Activated CD8-positive, alpha-beta memory T cell treated with anti-CD3 and anti-CD28 coated beads for 4 hours (primary cell): ENCODE results near the gene PFKFB3.
"Not testable (repeated sequence)": the region's sequence is repeated elsewhere in the genome, so short reads cannot be mapped to it uniquely, and the experiment has no call there.

ENCODE experiments used
- DNase-seq, 2 donors: peaks; one replicate each; pipeline ENCODE4 v3.0.0-alpha.2; 2020; ENCODE audit warnings: low read depth in 2 of 2

The PFKFB3 gene

DNA sequence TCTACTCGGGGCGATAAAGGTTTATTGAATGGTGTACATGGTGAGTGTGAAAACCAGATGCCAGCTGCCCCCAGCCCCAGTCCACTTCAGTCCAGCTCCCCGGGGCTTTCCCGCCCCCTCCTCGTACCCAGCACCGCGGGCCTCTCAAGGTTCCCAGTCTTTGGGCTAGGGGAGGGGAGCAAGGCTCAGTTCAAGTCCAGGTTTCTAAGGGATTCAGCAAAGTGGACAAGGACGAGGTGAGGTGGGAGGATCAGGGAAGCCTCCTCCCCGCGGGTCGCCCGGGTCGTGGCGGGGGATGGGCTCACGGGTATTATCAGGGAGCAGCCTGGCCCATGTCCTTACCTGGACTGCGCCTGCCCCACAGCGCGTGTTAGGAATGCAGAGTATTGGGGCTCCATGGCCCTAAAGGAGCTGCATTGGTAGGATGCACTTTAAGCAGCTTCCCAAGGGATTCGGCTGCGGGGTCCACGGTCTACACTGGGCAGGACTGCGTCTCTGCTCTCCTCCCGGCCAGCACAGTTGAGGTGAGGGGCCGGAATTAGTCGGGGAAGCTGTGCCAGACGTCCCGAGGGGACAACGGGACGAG is 541 bp upstream of the PFKFB3 start:
- DNase-seq, result no peak

DNA sequence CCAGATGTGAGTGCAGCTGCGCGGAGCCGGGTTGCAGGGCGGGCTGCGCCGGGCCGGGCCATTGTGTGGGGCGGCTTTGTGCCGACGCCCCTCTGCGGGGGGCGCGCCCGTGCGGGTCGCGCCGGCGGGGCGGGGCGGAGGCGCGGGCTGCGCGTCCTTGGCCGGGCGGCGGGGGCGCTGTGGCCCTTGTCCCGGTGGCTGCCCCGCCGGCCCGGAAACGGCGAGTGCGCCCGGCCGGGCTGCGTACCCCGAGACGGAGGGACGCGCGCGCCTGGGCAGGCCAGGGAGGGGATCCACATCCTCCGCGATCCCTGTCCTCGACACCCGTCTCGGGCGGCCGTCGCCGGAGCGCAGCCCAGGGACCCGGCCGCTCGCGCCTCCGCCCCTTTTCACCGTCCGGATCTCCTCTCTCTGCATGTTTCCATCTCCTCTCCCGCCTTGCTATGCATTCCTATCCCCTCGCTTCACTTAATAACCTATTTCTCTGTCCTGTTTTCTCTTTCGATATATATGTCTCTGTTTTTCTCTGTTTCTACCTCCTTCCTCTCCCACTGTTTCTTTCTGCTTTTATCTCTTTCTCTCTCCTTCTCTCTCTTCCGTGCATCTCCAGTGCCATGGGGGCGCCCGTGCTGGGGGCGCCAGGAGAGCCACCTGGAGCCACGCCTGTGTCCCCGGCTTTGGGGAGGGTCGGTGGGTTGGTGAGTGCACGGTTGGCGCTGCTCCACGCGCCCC is 765 bp downstream of the PFKFB3 start:
- DNase-seq, result peak; percentile 11 to 32

DNA sequence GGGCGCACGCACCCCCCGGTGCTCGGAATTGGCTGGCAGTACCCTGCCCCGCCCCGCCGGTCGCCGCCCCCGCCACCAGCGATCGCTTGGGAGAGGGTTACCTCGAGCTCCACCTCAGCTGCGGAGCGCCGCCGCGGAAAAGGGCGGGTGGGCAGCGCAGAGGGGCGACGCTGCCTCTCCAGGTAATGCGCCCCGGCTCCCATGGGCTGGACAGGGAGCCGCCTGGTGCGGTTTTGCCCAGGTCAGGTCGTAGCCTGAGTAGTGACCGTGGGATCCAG is 1.3 kb downstream of the PFKFB3 start:
- DNase-seq, result peak; percentile 41 to 43

DNA sequence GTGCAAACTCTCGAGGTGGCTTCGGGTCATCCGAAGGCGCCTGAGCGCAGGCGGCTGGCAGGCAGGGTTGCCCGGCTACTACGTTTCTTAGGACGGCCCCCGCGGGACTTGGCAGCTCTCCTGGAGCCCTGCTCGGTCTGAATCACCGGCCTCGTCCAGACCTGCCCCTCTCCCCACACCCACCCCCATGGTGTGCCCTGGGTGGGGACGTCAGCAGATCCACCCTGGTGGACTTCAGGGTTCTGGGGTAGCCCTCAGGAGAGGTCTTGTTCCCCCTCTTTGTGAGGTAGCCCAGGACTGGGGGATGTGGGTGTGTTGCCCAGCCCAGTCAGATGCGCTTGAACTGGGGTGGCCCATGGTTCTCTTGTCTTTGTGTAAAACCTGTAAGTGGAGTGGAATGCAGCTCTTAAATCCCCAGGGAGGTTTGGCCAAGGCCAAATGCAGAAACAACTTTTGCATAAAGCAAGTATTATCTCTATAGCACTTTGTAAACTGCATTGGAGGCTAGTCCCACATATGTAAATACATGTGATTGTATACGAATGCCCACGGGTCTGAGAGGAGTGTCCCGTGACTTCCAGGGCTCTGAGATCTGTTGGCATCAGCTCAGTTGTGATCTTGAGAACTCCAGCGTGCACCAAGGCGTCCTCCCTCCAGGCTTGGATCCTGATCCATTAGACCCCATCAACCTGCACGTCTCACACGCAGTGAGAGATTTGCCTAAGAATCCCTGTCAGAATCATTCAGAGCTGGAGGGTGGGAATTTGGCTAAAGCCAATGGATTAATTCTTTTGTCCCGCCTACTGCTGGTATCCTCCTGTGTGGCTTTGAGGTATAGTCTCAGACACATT is 1.8 kb downstream of the PFKFB3 start:
- DNase-seq, result no peak

DNA sequence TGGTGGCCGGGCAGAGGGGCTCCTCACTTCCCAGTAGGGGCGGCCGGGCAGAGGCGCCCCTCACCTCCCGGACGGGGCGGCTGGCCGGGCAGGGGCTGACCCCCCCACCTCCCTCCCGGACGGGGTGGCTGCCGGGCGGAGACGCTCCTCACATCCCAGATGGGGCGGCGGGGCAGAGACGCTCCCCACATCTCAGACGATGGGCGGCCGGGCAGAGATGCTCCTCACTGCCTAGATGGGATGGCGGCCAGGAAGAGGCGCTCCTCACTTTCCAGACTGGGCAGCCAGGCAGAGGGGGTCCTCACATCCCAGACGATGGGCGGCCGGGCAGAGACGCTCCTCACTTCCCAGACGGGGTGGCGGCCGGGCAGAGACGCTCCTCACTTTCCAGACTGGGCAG is 3.8 kb downstream of the PFKFB3 start:
- not testable (repeated sequence) for DNase-seq

DNA sequence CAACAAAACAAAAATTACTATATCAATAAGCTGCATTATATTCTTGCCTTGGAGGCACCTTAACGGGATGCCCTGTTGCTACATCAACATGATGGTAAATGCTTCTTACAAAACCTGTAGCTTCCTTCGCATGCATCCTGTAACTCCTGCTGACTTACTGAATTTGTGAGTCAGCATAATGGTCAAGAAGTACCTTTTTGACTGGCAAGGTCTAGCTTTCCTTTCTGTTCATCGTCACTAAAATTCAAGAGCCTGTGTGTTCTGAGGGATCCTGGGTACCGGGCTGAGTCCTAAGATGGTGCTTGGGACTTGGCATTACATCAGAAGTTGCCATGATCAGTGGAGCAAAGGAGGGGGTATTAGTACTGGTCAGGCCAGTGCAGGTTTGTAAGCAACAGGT is 4.9 kb downstream of the PFKFB3 start:
- no peak for DNase-seq

DNA sequence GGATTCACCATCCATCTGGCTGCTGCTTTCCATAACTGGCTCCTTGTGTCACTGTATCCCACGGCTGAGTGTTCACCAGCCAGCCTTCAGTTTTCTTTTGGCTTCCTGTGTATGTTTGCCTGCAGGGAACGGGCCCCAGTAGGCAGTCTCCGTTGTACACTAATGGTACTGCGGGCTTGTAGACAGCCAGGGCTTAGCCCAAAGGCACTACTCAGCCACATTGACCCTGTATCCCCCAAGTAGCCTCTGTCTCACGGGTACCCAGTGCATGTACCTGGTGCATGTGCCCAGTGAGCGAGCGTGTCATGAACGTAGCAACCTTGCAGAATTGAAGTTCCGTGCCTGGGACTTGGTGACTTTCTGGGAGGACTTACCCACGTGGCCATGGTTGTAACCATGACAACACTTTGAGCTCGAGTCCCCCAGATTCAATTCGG is 6.1 kb downstream of the PFKFB3 start:
- no peak for DNase-seq

DNA sequence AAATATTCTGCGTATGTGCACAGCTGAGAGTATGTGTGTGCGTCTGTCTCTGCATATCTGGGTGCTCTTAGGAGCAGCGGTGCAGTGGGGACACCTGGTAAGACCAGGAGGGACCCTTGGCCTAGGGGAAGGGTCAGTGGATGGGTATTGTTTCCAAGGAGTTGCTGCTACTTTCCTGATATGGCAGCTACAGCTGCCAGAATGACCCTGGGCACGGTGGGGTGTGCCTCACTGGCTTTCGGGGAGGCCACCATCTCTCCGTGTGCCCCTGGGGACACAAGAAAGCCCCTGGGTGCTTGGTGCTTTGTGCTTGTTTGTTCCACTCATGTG is 8.6 kb downstream of the PFKFB3 start:
- no peak for DNase-seq

DNA sequence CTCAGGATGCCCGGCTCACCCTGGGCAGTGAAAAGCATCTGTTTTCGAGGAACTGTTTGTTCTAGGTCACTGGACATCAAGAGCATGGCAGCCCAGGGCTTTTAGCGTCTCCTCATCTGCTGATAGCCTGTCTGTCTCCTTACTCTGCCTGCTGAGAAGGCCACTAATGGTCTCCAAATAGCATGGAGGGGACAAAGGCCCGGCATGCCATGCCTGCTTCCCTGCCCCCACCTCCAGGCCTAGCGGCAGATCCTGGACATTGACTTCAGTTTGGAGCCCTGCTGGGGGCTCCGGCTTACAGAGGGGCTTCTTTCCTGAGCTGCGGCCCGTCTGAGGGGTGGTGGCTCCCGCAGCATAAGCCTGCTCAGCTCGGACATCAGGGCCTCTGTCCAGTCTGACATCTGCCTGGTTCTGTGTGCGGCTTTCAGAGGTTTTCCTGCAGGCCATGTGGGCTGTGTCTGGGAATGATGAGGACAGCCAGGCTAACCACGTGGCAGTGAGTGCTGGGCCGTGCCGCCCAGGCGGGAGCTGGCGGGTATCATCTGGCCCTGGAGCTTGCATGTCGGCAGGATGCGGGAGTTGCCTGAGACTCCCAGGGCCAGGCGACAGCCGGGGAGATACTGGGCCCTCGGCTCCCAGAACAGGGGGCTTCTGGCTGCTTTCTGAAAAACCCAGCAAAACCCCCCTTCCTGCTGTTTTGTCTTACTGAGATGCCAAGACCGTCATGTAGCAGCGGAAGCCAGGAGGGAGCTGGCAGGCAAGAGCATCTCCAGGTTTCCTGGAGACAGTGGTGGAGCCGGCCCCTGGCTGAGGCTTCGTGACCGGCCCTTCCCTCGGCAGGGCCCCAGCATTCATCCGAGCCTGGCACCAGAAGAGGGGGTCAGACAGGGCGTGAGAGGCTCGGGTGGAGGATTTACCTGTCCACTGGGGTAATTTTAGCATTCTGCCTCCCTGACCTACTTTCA is 9.2 kb downstream of the PFKFB3 start:
- no peak for DNase-seq

DNA sequence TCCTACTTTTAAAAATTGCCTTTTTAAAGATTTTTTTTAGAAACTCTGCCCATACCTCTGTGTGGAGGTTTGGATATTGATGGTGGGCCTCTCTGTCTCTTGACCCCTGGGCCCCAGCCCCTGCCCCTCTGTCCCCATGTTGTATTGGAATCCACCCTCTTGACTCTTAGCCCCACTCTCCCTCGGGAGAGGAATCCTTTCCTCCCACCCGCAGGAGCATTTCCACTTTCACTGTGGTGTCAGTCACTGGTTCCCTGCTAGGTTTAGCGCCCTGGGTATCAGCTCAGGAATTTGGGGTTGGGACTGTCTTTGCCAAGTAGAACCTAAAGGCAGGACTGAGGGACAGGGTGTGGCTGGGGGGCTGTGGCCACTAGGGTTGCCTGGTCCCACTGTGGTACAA is 10.1 kb downstream of the PFKFB3 start:
- no peak for DNase-seq

DNA sequence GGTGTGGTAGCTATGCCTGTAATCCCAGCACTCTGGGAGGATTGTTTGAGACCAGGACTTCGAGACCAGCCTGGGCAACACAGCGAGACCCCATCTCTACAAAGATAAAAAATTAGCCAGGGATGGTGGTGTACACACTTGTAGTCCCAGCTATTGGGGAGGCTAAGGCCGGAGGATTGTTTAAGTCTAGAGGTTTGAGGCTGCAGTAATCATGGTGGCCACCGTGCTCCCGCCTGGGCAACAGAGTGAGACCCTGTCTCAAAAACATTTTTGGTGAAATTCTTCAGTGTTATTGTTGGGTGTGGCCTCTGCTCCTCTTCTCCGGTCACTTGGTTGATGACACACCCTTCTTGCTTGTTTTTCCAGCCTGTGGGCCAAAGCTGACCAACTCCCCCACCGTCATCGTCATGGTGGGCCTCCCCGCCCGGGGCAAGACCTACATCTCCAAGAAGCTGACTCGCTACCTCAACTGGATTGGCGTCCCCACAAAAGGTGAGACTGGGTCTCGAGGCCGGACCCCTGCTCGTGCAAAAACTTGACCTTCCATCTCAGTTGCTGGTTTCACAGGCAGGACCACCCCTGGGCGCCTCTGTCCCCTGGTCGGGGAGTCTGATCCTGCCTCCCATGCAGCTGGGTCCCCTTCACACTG is 10.6 kb downstream of the PFKFB3 start:
- no peak for DNase-seq

DNA sequence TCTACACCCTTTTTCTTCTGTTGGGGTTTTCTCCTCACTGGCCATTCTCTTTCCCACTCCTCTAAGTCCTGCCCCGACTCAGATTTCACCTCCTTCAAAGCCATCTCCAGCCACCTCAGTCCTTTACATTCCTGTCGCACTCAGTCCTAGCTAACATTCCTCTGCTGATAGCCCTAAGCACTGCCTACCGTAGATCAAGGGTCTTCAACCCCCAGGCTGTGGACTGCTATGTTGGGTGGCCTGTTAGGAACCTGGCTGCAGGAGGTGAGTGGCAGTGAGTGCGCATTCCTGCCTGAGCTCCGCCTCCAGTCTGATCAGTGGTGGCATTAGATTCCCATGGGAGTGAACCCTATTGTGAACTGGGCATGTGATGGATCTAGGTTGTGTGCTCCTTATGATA is 11.2 kb downstream of the PFKFB3 start:
- no peak for DNase-seq

DNA sequence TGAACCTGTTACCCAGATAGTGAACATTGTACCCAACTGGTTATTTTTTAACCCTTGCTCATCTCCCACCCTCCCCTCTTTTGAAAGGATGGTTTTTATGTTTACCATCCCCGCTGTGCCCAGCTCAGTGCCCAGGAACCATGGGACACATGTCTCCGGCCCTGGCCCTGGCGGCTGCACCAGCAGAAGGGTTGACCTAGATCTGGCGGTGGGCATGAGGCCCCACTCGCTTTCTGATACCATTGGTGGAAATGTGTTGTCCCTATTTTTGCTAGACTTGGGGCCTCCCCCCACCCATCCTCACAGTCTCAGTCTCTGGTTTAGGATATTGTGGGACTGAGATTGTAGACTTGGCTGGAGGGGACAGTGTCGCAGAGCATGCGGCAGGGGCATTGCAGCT is 11.9 kb downstream of the PFKFB3 start:
- DNase-seq, result no peak

DNA sequence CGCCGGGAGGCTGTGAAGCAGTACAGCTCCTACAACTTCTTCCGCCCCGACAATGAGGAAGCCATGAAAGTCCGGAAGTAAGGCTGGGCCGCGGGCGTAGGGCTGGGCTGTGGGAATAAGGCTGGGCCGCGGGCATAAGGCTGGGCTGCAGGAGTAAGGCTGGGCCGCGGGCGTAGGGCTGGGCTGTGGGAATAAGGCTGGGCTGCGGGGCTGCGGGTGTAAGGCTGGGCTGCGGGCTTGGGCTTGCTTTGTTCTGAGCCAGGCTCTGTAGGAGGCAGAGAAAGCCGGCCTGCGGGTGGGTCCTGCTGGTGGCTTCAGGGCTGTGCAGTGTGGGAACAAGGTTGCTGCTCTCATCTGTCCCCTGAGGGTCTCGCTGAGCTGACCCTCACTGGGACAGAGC is 12.5 kb downstream of the PFKFB3 start:
- DNase-seq, result no peak

DNA sequence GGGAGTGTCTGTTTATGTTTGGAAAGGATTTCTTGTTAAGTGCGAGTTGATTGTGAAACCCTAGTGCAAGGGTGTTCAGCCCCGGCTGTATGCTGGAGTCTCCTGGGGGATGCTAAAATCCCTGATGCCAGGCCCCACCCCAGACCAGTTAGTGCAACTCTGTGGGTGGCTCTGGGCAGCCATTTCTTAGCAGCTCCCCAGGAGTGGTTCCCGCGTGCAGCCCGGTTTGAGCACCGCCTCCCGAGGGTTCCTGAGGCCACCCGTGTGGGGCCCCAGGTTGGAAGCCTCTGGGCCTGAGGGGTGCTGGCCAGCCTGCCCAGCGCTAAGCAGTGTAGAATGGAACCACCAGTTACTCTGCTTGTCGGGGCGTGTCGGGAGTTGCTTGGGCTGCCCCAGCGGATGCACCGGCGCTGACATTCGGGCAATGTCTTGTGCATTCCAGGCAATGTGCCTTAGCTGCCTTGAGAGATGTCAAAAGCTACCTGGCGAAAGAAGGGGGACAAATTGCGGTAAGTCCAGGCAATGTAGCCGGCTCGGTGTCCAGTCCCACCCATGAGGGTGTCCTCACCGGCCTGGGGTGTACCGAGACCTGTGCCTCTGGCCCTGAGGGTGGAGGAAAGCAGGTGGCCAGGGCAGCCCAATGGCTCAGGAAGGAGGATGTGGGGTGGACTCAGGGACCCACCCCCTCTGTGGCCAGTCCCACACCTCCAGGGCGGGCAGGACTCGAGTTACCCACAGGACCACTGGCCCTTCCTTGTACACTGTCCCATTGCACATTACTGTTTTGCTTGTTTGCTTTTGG is 13.2 kb downstream of the PFKFB3 start:
- DNase-seq, result no peak

DNA sequence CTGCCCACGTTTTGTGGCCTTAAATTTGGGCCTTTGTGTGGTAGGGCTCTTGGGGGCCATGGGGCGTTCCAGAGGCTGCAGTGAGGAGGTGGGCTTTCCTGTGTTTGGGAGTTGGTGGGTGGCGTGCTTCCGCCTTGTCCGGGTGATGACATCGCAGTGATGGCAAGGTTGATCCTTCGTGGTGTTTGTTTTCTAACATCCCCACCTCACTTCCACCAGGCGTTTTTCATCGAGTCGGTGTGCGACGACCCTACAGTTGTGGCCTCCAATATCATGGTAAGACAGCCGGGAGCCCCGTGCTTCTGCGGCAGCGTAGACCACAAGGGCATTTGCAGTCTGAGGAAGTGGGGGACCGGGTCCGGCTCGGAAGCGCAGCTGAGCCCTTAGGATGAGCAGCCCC is 14.2 kb downstream of the PFKFB3 start:
- no peak for DNase-seq

DNA sequence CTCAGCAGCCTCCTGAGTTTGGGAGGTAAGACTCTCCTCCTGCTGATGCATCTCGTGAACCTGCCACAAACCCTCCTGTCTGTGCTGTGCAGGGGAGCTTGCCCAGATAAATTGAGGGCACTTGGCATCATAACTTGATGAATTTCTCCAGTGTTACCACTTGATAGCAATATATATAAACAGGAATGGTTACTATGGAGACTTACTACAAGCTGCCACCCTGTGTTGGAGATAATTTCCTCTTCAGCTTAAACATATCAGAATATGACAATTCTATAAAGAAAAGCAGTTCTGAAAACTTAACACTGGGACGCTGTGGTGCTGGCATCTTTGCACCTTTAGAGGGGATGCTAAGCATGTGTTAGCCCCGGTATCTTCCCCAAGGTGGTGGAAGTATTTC is 14.9 kb downstream of the PFKFB3 start:
- no peak for DNase-seq

DNA sequence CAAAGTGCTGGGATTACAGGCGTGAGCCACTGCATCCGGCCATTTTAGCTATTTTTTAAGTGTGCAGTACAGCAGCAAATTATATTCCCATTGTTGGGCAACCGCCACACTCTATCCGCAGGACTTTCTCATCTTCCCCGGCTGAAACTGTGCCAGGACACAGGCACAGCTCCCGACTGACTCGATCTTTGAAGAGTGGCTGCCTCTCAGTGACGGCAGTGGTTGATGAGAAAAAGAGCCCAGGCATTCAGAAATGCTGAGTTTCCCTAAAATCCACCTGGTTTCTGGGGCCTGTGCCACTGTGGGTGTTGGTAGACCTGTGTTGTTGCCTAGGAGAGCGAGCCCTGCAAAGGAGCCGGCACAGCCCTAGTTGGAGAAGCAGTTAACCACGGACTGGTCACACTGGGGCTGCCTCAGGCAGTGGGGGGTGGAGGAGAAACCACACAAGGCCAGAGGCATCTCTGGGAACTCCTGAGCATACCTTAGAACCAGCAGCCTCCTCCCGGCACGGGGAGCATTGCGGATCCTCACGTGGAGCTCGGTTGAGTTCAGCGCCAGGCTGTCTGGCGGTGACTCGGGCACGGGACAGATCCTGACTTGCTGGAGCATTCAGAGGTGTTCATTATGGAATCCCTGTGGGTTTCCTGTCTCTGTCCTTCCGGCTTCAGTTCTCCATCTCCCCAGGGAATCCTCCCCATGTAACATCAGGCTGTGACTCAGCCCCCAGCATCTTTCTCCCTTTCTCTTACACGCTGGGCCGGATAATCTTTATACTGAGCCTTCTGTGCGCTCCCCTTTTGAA is 16.2 kb downstream of the PFKFB3 start:
- DNase-seq, result no peak

DNA sequence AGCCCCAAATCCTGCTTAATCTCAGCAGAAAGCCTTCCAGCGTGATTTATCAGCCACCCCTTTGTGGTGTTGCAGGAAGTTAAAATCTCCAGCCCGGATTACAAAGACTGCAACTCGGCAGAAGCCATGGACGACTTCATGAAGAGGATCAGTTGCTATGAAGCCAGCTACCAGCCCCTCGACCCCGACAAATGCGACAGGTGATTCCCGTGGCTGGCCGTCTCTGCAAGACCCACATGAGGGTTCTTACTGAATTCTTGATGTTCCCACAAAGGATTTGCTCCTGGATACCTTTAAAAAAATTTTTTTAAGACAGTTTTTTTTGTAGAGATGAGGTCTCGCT is 16.7 kb downstream of the PFKFB3 start:
- no peak for DNase-seq
